Measurements from ENCODE around the gene HSD3B2. TPM values are rescaled to one million over a fixed set of nuclear protein-coding genes. Genes with fewer than 3 reads are reported as not detected.

HSD3B2 gene
- polyA plus RNA-seq, 1 donor (not counting 4 experiments of a cell fraction or from before 2014, with no cell fraction given) = not detected

DNA sequence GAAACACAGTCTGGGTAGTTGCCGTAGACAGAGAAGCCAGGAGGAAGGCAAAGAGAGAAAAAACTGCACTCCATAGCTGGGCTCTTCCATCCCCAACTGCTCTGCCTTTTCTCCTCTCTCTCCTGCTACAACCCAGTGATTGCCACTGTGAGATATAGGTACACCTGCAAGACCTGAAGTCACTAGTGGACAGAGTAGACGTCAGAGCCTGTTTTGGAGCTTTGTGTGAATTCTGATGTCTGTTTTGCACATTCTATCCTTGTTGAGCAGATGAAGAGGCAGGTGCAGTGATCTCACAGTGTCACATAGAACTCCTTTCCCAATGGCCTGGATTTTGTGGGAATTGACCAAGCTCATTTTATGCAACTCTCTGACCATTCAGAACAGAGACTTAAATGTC lies 44.2 kb upstream of the HSD3B2 start:
- FAIRE-seq (no peak), DNase-seq (ENCODE audit: low read depth, low spot score) (no peak)
- dilution Hi-C loops (cut with MboI; ENCODE audit: extremely low pct_ligation_motif_present, low sequenced_read_pairs) = no loop called here
- no peak overlapping the region for H3K27ac ChIP-seq (ENCODE audit: control insufficient read depth, insufficient read depth, low read length)
- H3K4me2 ChIP-seq (ENCODE audit: control insufficient read depth, extremely low read depth, insufficient read depth, low read depth, low read length) = no peak overlapping the region
- no peak overlapping the region for H3K9ac ChIP-seq (ENCODE audit: control insufficient read depth, extremely low read depth, insufficient read depth, low read length)
- H3K9me1 ChIP-seq (ENCODE audit: control insufficient read depth, extremely low read depth, insufficient read depth, low read length) = no peaks in the 10 kb centered on the region
- H3K4me3 ChIP-seq (ENCODE audit: control insufficient read depth in 2 of 3, extremely low read depth in 1 of 3, insufficient read depth in 2 of 3, low read depth in 1 of 3, low read length in 3 of 3) = no peak overlapping the region
- no peaks in the 10 kb centered on the region for H4K20me1 ChIP-seq (ENCODE audit: control insufficient read depth, extremely low read depth, insufficient read depth, low read length)
- no peaks in the 10 kb centered on the region for H3K36me3 ChIP-seq (ENCODE audit: control insufficient read depth in 2 of 2, extremely low read depth in 1 of 2, insufficient read depth in 2 of 2, low read length in 2 of 2)
- H3K9me3 ChIP-seq (ENCODE audit: control insufficient read depth, low read depth, low read length) = no peaks in the 10 kb centered on the region
- TF ChIP-seq EZH2 (IDR thresholded peaks at IDR 0.05; ENCODE audit: low read length) = no peak
- TF ChIP-seq, protein P1, sequence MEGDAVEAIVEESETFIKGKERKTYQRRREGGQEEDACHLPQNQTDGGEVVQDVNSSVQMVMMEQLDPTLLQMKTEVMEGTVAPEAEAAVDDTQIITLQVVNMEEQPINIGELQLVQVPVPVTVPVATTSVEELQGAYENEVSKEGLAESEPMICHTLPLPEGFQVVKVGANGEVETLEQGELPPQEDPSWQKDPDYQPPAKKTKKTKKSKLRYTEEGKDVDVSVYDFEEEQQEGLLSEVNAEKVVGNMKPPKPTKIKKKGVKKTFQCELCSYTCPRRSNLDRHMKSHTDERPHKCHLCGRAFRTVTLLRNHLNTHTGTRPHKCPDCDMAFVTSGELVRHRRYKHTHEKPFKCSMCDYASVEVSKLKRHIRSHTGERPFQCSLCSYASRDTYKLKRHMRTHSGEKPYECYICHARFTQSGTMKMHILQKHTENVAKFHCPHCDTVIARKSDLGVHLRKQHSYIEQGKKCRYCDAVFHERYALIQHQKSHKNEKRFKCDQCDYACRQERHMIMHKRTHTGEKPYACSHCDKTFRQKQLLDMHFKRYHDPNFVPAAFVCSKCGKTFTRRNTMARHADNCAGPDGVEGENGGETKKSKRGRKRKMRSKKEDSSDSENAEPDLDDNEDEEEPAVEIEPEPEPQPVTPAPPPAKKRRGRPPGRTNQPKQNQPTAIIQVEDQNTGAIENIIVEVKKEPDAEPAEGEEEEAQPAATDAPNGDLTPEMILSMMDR (optimal IDR thresholded peaks at IDR 0.05 in 1 of 3, IDR thresholded peaks at IDR 0.05 in 1 of 3, conservative IDR thresholded peaks at IDR 0.05 in 1 of 3; ENCODE audit: extremely low read depth in 1 of 3, insufficient read depth in 2 of 3, low read length in 3 of 3) = no peak
- H3K4me1 ChIP-seq (ENCODE audit: control insufficient read depth, extremely low read depth, insufficient read depth, low read length) = peaks cover 9% of the 10 kb centered on the region
- no peaks in the 10 kb centered on the region for H3K79me2 ChIP-seq (ENCODE audit: control insufficient read depth, insufficient read depth, low read length)
- no peaks in the 10 kb centered on the region for H3K27me3 ChIP-seq (ENCODE audit: control insufficient read depth, extremely low read depth, insufficient read depth, low read length)
- no peak overlapping the region for H2AFZ ChIP-seq (ENCODE audit: control insufficient read depth, low read length)

DNA sequence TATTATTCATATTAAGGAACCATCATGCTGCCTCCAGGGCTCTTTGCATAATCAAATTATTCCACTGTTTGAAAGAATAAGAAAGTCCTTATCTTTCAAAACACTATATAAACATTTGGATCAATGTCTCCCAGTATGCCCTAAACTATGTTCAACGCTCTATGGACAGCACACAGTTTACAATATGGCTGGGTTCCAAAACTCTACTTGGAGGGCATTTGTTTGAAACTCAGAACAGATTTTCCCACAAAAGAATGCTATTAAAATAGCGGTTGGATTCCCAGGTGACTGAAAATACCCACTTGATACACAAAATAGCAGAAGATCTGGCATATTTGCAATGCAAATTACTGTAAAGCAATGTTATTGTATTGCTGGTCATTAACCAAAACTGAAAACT lies 43.1 kb upstream of the HSD3B2 start:
- Histone ChIP-seq H3K4me2 (ENCODE audit: control insufficient read depth, extremely low read depth, insufficient read depth, low read depth, low read length) (no peak overlapping the region), H3K4me3 (ENCODE audit: control insufficient read depth in 2 of 3, extremely low read depth in 1 of 3, insufficient read depth in 2 of 3, low read depth in 1 of 3, low read length in 3 of 3) (no peak overlapping the region), H3K36me3 (ENCODE audit: control insufficient read depth in 2 of 2, extremely low read depth in 1 of 2, insufficient read depth in 2 of 2, low read length in 2 of 2) (no peaks in the 10 kb centered on the region), H3K4me1 (ENCODE audit: control insufficient read depth, extremely low read depth, insufficient read depth, low read length) (peaks cover 9% of the 10 kb centered on the region), H3K27me3 (ENCODE audit: control insufficient read depth, extremely low read depth, insufficient read depth, low read length) (no peaks in the 10 kb centered on the region), H3K79me2 (ENCODE audit: control insufficient read depth, insufficient read depth, low read length) (no peaks in the 10 kb centered on the region), H3K9me3 (ENCODE audit: control insufficient read depth, low read depth, low read length) (no peaks in the 10 kb centered on the region), H4K20me1 (ENCODE audit: control insufficient read depth, extremely low read depth, insufficient read depth, low read length) (no peaks in the 10 kb centered on the region), H2AFZ (ENCODE audit: control insufficient read depth, low read length) (no peak overlapping the region), H3K9ac (ENCODE audit: control insufficient read depth, extremely low read depth, insufficient read depth, low read length) (no peak overlapping the region), H3K27ac (ENCODE audit: control insufficient read depth, insufficient read depth, low read length) (no peak overlapping the region), H3K9me1 (ENCODE audit: control insufficient read depth, extremely low read depth, insufficient read depth, low read length) (no peaks in the 10 kb centered on the region)
- FAIRE-seq = no peak
- dilution Hi-C loops (cut with MboI; ENCODE audit: extremely low pct_ligation_motif_present, low sequenced_read_pairs) = no loop called here
- TF ChIP-seq, protein P1 (optimal IDR thresholded peaks at IDR 0.05 in 1 of 3, IDR thresholded peaks at IDR 0.05 in 1 of 3, conservative IDR thresholded peaks at IDR 0.05 in 1 of 3; ENCODE audit: extremely low read depth in 1 of 3, insufficient read depth in 2 of 3, low read length in 3 of 3) = no peak
- TF ChIP-seq EZH2 (IDR thresholded peaks at IDR 0.05; ENCODE audit: low read length) = no peak
- no peak for DNase-seq (ENCODE audit: low read depth, low spot score)

Data from keratinocyte (primary cell).